ENCODE data around the gene RCOR1.
"Not testable (repeated sequence)": the region's sequence is repeated elsewhere in the genome, so short reads cannot be mapped to it uniquely, and the experiment has no call there.

Gene RCOR1

DNA sequence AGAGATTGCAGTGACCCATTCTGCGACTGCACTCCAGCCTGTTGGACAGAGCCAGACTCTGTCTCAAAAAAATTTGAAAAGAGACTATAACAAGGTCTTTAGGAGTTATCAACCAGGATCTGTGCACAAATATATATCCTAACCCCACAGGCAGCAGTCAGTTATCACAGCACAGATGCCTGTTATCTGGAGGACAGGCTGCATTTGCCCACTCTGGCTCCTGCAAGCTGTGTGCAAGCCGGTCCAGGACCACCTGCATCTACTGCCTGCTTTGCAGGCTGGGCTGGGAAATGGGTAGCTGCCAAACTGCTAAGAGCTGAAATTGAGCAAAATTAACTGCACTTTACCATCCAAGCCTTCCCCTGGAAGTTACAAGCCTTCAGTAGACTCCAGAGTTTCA lies 21.4 kb upstream of the RCOR1 start:
- no peak for DNase-seq

DNA sequence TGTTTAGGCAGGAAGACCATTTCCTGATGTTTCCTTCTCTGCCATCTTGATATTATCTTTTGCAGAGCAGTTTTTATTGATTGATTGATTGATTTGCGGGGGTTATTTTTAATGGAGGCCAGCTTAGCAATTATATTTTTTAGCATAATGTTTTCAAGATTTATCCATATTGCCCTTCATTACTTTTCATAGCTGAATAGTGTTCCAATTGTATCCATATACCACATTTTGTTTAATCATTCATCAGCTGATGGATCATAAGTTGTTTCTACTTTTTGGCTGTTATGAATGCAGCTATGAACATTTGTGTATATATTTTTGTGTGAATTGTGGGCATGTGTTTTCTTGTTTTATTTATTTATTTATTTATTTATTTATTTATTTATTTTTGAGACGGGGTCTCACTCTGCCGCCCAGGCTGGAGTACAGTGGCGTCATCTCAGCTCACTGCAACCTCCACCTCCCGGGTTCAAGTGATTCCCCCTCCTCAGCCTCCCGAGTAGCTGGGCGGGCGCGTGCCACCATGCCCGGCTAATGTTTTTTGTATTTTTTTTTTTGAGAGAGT lies 20.9 kb upstream of the RCOR1 start:
- no peak for DNase-seq

DNA sequence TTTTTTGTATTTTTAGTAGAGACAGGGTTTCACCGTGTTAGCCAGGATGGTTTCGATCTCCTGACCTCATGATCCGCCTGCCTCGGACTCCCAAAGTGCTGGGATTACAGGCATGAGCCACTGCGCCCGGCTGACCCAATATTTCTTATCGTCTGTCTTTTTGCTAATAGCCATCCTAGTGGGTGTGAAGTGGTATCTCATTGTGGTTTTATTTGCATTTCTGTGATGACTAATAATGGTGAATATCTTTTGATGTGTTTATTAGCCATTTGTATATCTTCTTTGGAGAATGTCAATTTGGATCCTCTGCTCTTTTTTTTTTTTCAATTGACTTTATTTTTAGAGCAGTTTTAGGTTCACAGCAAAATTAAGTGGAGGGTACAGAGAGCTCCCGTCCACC lies 19.3 kb upstream of the RCOR1 start:
- not testable (repeated sequence) for DNase-seq

DNA sequence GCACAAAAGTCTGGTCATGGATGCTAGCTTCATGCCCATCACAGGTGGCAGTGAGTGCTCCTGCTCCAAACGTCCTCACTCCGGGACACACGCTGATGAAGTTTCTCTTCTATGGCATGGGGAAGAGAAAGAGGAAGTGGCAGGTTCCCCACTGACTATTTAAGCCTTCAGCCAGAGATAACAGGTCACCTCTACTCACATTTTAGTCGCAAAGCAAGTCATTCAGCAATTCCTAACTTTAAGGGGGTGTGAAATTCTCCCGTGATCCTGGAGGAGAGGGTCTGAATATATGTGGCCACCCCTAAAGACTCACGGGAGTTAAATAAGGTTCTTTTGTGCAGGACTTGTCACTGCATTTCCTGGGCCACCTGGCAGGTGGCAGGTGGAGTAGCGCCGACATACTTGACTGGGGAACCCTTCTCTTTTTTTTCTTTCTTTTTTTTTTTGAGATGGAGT lies 18.8 kb upstream of the RCOR1 start:
- no peak for DNase-seq

DNA sequence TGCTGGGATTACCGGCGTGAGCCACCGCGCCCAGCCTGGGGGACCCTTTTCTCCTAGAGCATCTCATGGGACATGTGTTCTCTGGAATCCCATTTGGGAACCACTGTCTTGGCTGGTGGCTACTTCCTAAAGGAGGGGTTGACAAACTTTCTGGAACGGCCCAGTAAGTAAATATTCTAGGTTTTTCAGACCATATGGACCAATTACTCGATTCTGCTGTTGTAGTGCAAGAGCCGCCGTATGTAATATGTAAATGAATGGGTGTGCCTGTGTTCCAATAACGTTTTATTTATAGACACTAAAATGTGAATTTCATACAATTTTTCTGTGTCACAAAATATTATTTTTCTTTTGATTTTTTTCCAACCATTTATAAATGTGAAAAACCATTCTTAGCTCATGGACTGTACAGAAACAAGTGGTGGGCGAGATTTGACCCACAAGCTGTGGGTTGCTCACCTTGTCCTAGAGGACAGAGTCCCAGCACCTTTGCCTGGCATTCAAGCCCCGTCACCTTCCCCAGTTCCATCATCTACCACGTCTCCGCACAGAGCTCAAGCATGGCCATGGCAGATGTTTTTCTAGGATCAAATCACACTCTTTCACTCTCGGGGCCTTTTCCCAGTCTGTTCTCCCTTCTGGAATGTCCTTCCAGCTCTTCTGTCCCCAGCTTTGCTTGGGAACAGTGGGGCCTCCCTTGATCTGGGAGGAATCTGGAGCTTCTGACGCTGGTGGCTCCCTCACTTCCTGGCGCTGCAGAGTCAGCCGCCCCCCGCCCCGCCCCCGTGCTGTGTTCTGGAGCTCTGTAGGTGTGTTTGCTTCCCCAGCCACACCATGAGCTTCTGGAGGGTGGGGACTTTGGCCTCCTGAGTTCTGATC lies 17.9 kb upstream of the RCOR1 start:
- no peak for DNase-seq

DNA sequence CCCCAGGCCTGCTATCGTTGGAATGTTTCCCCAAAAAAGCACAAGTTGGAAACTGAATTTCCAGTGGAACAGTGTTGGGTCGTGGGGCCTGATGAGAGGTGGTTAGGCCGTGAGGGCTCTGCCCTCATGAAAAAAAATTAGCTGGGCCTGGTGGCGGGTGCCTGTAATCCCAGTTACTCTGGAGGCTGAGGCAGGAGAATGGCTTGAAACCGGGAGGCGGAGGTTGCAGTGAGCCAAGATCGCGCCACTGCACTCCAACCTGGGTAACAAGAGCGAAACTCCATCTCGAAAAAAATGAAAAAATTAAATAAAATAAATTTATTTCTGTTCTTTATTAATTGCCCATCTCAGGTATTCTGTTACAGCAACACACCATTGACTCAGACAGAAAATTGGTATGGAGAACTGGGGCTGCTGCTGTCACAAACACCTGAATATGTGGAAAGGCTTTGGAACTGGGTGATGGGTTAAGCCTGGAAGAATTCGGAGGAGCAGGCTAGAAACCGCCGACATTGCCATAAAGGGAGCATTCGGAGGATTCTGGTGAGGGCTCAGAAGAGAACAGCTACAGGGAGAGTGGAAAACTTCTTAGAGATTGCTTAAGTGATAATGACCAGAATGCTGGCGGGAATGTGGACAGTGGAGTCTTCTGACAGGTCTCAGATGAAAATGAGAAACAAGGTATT lies 17.1 kb upstream of the RCOR1 start:
- no peak for DNase-seq

DNA sequence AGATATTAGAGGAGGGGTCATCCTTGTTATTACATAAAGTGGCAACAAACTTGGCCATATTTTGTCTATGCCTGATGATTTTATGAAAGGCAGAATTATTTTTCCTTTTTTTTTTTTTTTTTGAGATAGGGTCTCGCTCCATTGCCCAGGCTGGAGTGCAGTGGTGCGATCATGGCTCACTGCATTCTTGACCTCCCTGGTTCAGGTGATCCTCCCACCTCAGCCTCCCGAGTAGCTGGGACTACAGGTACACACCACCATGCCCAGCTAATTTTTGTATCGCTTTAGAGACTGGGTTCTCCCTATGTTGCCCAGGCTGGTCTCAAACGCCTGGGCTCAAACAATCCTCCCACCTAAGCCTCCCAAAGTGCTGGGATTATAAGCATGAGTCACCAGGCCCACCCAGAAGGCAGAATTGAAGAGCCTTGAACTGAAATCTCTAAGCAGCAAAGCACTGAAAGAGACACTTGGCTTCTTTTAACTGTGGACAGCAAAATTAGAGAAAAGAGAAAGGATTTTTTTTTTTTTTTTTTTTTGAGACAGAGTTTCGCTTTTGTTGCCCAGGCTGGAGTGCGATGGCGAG lies 16.5 kb upstream of the RCOR1 start:
- DNase-seq = not testable (repeated sequence)

DNA sequence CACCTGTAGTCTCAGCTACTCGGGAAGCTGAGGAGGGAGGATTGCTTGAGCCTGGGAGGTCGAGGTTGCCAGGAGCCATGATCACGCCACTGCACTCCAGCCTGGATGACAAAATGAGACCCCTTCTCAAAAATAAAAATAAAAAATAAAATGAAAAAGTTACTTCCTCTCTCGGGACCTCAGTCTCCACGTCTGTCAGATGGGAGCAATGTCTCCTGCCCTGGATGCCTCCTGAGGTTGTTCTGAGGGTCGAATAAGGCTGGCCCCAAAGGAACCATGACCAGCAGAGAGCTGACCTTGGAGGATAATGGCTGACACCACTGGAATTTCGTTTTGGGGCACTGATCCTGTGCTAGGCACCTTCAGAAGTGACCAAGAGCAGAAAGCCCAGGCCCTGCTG lies 13.6 kb upstream of the RCOR1 start:
- no peak for DNase-seq

DNA sequence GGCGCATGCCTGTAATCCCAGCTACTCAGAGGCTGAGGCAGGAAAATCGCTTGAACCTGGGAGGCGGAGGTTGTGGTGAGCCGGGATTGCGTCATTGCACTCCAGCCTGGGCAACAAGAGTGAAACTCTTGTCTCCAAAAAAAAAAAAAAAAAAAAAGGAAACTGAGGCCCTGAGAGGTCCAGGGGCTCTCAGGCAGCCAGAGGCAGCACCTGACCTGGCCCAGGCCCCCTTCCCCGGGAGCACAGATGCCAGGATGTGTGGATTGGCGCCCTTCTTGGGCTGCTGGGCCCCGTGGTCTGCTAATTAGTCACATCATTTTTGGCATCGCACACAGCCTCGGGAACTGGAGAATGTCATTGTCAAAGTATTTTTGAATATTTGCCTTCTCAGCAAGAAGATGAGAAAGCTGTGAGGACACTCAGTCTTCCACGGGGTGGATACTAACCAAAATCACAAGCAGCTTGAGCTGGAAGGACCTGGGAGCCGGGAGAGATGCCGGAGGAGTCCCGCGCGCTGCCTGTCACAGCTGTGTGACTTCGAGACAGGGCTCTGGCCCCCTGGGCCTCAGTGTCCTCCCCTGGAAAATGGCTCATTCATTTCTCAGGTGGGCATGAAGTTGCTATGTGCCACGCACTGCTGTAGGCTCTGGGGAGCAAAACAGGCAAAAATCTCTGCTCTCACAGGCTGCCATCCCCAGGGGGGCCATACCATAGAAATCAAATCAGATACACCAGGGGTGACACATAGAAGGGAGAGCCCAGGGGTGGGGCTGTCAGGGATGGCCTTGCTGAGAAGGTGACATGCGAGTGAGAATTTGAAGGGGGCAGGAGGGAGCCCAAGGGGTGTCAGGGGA lies 12.5 kb upstream of the RCOR1 start:
- DNase-seq = peak; percentile 85

DNA sequence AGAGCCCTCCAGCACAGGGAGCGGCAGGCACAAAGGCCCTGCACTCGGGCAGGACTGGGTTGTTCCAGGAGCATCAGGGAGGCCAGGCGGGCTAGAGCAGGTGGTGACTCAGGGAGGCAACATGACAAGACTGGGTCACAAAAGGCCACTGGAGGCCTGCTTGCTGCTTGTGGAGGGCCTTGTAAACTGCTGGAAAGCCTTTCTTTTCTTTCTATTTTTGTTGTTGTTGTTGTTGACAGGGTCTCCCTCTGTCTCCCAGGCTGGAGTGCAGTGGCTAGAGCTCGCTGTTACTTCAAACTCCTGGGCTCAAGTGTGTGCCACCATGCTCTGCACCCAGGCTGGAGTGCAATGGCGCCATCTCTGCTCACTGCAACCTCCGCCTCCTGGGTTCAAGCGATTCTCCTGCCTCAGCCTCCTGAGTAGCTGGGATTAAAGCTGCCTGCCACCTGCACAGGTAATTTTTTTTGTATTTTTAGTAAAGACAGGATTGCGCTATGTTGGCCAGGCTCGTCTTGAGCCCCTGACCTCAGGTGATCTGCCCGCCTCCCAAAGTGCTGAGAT lies 11.8 kb upstream of the RCOR1 start:
- no peak for DNase-seq

DNA sequence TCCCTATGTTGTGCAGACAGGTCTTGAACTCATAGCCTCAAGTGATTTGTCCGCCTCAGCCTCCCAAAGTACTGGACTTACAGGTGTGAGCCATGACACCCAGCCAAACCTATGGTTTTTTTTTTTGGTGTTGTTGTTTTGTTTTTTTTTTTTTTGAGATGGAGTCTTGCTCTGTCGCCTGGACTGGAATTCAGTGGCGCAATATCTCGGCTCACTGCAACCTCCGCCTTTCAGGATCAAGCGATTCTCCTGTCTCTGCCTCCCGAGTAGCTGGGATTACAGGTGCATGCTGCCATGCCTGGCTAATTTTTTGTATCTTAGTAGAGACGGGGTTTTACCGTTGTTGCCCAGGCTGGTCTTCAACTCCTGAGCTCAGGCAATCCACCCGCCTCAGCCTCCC lies 11.3 kb upstream of the RCOR1 start:
- DNase-seq = no peak

DNA sequence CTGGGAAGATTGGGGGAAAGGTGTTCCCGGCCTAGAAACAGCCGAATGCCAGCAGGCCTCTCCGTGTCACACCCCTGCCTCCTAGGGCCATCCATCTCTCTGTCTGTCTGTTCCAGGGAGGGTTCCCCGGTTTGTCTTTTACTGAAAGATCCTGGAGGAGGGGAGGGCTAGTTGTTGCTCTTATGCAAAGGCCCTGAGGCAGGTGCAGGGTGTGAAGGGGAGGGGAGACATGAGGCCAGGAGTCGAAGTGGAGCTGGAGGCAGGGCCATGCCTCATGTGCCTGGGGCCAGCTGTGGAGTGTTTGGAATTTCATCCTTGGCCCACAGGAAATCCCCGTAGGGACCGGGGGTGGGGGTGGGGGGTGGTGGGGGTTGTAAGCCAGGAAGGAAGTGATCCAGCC lies 8.7 kb upstream of the RCOR1 start:
- no peak for DNase-seq

DNA sequence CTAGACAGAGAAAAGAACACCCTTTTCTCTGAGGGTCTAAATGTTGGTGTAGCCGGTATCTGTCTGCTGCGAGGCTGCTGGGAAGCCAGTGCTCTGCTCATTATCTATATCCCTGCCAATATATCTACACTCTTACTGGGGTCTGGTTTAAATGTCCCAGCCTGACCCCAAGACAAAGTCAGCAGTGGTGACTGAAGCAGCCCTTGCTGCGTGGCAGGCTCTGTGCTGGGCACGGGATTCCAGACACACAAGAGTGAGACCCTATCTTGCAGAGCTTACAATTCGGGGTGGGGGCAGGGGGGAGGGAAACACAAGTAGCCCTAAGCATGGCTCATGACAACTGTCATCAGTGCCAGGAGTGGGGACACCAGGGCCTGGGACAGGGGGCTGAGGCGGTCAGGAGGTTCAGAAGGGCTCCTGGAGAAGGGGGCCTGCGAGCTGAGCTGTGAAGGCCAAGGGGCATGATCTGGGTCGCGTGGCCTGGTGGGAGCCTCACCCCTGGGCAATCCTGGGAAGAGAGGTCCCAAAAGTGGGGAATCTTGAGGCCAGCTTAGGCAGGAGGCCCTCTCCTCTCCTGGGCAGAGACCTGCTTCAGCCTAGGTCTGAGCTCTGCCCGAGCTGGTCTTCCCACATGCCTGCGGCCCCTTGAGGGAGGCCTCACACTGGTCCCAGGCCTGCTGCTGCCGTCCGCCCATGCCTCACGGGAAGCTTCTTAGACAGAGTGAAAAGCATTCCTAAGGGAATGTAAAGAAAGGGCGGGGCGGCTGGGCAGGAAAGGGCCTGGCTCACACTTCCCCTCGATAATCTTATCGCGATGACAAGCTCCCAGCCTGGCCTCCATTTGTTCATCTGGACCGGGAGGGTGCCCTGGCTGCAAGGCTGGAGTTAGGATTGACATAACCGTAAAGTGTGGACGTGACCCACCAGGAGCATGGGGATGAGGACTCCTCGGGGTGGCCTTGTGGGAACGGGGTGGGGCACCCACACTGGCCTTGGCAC lies 7.3 kb upstream of the RCOR1 start:
- DNase-seq = peak; percentile 42

DNA sequence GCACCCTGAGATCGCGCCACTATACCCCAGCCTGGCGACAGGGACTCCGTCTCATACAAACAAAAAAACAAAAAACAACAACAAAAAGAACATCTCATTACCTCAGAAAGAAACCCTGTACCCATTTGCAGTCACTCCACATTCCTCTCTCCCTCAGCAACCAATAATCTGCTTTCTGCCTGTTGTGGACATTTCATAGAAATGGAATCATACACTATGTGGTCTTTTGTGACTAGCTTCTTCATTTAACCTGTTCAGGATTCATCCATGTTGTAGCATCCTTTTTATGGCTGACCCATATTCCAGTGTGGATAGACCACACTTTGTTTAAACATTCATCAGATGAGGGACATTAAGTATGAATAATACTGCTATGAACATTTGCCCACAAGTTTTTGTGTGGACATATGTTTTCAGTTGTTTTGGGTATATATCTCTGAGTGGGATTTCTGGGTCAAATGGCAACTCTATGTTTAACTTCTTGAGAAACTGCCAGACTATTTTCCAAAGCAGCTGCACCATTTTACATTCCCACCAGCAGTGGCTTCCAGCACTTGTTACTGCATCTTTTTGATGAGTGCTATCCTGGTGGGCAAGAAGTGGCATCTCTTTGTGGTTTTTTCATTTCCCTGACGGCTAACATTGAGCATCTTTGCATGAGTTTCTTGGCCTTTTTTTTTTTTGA lies 5.9 kb upstream of the RCOR1 start:
- peak; percentile 68 for DNase-seq

DNA sequence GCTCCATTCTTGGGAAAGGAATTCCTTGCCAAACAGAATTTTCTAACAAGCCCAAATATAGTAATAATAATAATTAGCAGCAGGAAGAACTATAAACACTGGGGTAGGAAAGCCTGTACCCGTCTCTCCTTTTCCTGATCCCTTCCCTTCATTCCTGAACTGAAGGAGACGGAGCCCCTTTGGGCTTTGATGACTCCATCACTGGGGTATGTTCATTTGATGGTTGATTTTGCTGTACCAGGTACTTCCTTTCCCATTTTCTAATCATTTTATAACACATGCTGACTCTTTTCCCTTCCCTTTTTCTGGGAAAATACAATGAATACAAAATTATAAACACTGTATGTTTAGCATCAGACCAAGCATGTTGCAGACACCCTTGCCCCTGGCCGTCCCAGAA lies 3.6 kb upstream of the RCOR1 start:
- no peak for DNase-seq

DNA sequence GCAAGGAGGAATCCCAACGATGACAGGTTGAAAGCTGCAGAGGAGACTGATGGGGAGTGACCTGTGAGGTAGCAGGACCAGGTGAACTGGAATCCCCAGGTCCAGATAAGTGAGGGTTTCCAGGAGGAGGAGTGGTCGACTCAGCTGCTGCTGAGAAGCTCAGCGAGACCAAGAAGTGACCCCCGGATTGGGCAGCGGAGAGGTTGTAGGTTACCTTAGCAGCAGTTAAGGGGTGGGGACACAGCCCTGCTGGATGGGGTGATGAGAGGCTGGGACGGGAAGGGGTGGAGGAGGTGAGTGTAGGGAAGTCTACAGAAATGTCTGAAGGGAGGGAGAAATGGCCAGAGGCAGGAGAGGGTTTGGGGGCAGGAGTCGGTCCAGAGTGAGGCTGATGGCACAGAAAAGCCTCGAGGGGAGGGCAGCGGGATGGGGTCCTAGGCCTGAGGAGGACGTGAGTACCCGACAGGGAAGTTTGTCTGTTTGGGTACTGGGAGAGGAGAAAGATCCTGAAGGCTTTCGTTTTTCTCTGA lies 2.6 kb upstream of the RCOR1 start:
- no peak for DNase-seq

DNA sequence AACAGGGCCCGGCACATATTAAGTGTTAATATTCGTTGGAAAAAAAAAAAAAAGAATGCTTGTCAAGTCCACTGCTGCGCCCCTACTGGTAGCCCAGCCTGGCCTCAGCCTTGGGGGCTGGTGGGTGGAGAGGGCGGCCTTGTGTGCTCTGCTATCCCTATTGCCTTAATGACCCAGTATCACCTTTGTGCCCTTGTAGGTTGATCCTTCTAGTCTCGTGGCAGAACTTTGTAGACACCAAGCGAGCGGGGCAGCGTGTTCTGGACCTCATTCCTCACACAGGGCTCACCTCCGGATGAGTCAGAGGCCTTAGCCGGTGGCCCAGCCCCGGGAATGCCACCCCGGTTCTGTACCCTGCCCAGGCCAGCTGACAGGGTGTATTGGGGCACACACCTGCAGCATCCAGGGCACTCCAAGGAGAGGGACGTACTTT lies 1.8 kb upstream of the RCOR1 start:
- no peak for DNase-seq

DNA sequence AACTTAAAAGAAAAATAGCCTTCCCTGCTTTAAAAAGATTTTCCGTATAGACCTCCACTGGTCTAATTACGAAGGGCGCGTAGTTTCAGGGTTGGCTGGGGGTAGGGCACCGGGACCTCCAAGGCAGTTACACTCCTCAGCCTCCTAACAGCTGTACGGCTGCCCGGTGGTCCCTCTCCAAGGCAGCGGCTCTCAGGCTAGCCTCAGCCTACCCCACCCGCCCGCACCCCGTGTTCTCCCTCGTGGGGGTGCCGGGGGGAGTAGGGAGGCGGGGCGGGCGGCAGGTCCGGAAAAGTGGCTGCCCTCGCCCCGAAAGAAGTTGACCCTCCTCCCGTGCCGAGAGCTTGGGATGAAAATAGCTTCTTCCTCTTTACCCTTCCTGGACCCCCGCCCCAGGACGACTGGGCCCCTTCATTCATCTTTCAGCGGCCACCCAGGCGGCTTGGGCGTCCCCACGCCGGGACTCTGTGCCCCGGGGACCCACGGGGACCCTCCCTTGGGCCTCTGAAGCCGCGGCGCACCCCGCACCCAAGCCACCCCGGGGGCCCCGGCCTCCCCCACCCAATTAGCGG lies 991 bp upstream of the RCOR1 start:
- peak; percentile 31 for DNase-seq

DNA sequence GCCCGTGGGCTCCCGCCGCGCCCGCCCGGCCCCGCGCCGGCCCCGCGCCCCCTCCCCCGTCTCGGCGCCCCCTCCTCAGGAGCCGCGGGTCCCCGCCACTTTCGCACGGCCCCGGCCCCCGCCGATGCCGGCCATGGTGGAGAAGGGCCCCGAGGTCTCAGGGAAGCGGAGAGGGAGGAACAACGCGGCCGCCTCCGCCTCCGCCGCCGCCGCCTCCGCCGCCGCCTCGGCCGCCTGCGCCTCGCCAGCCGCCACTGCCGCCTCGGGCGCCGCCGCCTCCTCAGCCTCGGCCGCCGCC lies 263 bp downstream of the RCOR1 start:
- DNase-seq = no peak

Data from fibroblast of skin of abdomen (primary cell).